Keratinocyte (primary cell): Measurements from ENCODE around the gene HLTF. TPM values are rescaled to one million over a fixed set of nuclear protein-coding genes. Genes with fewer than 3 reads are reported as not detected.

ENCODE experiments used
- DNase-seq: peaks from one replicate; pipeline ENCODE4 v3.0.0-alpha.2; 2011; ENCODE audit warnings: low read depth, missing footprints, low spot score
- FAIRE-seq: peaks from 2 replicates; lab custom pipeline; 2011; peaks lifted over from hg19 to GRCh38; lab: Jason Lieb, UNC
- H2AFZ ChIP-seq: 2 replicates; pipeline ENCODE4 v1.6.0; 2012; ENCODE audit warnings: low read length, control low read depth, inconsistent platforms; ENCODE audit not compliant: control insufficient read depth
- H3K27ac ChIP-seq: 2 replicates; pipeline ENCODE4 v1.5.1; 2011; ENCODE audit warnings: low read length; ENCODE audit not compliant: control insufficient read depth, insufficient read depth
- H3K27me3 ChIP-seq: 3 replicates; pipeline ENCODE4 v1.6.0; 2011; ENCODE audit warnings: low read length; ENCODE audit not compliant: control insufficient read depth, insufficient read depth; ENCODE audit errors: extremely low read depth
- H3K36me3 ChIP-seq, 2 experiments: 2 replicates in 1 of 2; 3 replicates in 1 of 2; pipeline ENCODE4 v1.5.1; 2011; ENCODE audit warnings: low read length in 2 of 2, mild to moderate bottlenecking in 1 of 2; ENCODE audit not compliant: control insufficient read depth in 2 of 2, insufficient read depth in 2 of 2; ENCODE audit errors: extremely low read depth in 1 of 2
- H3K4me1 ChIP-seq: 3 replicates; pipeline ENCODE4 v1.5.1; 2011; ENCODE audit warnings: low read length; ENCODE audit not compliant: control insufficient read depth, insufficient read depth; ENCODE audit errors: extremely low read depth
- H3K4me2 ChIP-seq: 3 replicates; pipeline ENCODE4 v1.6.0; 2011; ENCODE audit warnings: low read depth, low read length; ENCODE audit not compliant: control insufficient read depth, insufficient read depth; ENCODE audit errors: extremely low read depth
- H3K4me3 ChIP-seq, 3 experiments: fragments of 200-600 bp in 1 of 3; sonication (generic) in 1 of 3; 2 replicates in 2 of 3; 3 replicates in 1 of 3; pipeline ENCODE4 v1.5.1; 2011 to 2016; ENCODE audit warnings: low read length in 3 of 3, mild to moderate bottlenecking in 3 of 3, control low read depth in 2 of 3, inconsistent platforms in 1 of 3, low read depth in 1 of 3, mixed read lengths in 1 of 3, mixed run types in 1 of 3, moderate library complexity in 1 of 3; ENCODE audit not compliant: control insufficient read depth in 2 of 3, insufficient read depth in 2 of 3; ENCODE audit errors: extremely low read depth in 1 of 3
- H3K79me2 ChIP-seq: 2 replicates; pipeline ENCODE4 v1.6.0; 2012; ENCODE audit warnings: low read length; ENCODE audit not compliant: control insufficient read depth, insufficient read depth
- H3K9ac ChIP-seq: 3 replicates; pipeline ENCODE4 v1.6.0; 2011; ENCODE audit warnings: low read length; ENCODE audit not compliant: control insufficient read depth, insufficient read depth; ENCODE audit errors: extremely low read depth
- H3K9me1 ChIP-seq: 3 replicates; pipeline ENCODE4 v1.6.0; 2011; ENCODE audit warnings: low read length; ENCODE audit not compliant: control insufficient read depth, insufficient read depth; ENCODE audit errors: extremely low read depth
- H3K9me3 ChIP-seq: 2 replicates; pipeline ENCODE4 v1.5.1; 2012; ENCODE audit warnings: low read depth, low read length; ENCODE audit not compliant: control insufficient read depth
- H4K20me1 ChIP-seq: 3 replicates; pipeline ENCODE4 v1.6.0; 2011; ENCODE audit warnings: low read length; ENCODE audit not compliant: control insufficient read depth, insufficient read depth; ENCODE audit errors: extremely low read depth
- CTCF ChIP-seq, 3 experiments: IDR thresholded peaks in 1 of 3; conservative IDR thresholded peaks in 1 of 3; optimal IDR thresholded peaks in 1 of 3; 2 replicates in 2 of 3; 3 replicates in 1 of 3; pipeline versions ENCODE3 to v1.5.1; 2011; ENCODE audit warnings: low read length in 3 of 3, mild to moderate bottlenecking in 3 of 3, moderate library complexity in 2 of 3, control low read depth in 1 of 3, inconsistent platforms in 1 of 3; ENCODE audit not compliant: insufficient read depth in 2 of 3; ENCODE audit errors: extremely low read depth in 1 of 3
- EZH2 ChIP-seq: IDR thresholded peaks from one replicate; pipeline ENCODE4 v1.6.1; 2012; ENCODE audit warnings: inconsistent platforms, mild to moderate bottlenecking, low read length, moderate library complexity
- dilution Hi-C: fragments of 300-500 bp; cut with MboI; formaldehyde crosslinking; loops from one replicate; pipeline ENCODE4 v1.7.0; 2020; ENCODE audit warnings: low sequenced_read_pairs; ENCODE audit not compliant: extremely low pct_ligation_motif_present
- polyA plus RNA-seq, 5 experiments: library from polyadenylated mRNA; depleted of rRNA in 3 of 5; stranded (reverse) in 3 of 5; stranded (forward) in 1 of 5; unstranded in 1 of 5; fragments of >200 nt; gene quantifications; 1 replicate in 1 of 5; 2 replicates in 3 of 5; 3 replicates in 1 of 5; pipeline versions ENCODE4 v1.2.1 to v1.2.3, GENCODE V29; 2011 to 2012; ENCODE audit warnings: missing spikeins in 2 of 5, low read depth in 1 of 5, low replicate concordance in 1 of 5

Gene HLTF
- polyA plus RNA-seq, 1 donor (not counting 4 experiments of a cell fraction or from before 2014, with no cell fraction given) = 9.1 TPM

DNA sequence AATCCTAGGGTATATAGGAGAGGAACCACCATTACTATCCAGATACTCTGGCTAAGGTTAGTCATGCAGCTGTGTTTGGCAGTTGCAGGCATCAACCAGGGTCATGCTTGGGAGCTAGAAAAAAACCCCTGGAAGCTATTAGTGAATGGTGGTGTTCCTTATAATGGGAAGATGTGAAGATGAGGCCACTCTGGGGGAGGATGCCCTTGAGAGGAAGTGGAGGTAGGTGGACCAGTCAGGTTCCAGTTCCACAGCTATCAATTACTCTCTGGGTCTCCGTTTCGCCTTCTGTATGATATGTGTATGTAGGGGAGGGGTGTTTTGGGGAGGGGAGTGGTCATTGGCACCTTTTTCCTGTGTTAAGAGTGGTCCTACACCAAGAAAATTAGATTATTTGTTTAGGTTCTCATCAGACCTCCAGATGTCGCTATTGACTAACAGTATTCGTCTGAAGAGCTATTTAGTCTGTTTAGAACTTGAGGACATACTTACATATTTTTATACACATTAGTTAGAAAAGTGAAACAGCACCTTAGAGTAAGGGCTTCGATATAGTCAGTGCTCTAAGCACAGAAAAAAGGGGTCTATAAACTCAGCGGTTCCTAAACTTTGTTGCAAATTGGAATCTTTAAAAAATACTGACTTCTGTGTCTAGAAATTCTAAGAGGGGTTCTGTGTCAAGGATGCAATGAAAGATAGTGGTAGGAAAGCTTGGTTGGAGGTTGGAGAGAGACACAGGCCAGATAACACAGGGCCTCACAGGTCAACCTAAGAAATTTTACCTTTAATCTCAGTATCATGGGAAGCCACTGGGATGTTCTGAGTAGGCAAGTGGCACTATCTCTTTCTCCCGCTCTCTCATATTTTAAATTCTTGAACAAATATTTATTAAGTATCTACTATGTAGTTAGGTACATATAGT is 34.0 kb upstream of the HLTF start:
- dilution Hi-C loops = no loop called here
- no peak for FAIRE-seq
- H4K20me1 ChIP-seq = no peaks in the 10 kb centered on the region
- no peaks in the 10 kb centered on the region for H3K4me1 ChIP-seq
- H3K4me2 ChIP-seq = no peak overlapping the region
- H3K27me3 ChIP-seq = no peaks in the 10 kb centered on the region
- H3K9me3 ChIP-seq = no peaks in the 10 kb centered on the region
- no peak overlapping the region for H3K27ac ChIP-seq
- no peak overlapping the region for H2AFZ ChIP-seq
- no peak for DNase-seq
- H3K79me2 ChIP-seq = no peaks in the 10 kb centered on the region
- no peak for TF ChIP-seq EZH2
- TF ChIP-seq CTCF (optimal IDR thresholded peaks at IDR 0.05 in 1 of 3, IDR thresholded peaks at IDR 0.05 in 1 of 3, conservative IDR thresholded peaks at IDR 0.05 in 1 of 3; ENCODE audit: extremely low read depth in 1 of 3, insufficient read depth in 2 of 3, low read length in 3 of 3) = peak in 2 of 3 experiments; percentile 36 to 52
- no peaks in the 10 kb centered on the region for H3K9me1 ChIP-seq
- H3K4me3 ChIP-seq = no peak overlapping the region
- no peak overlapping the region for H3K9ac ChIP-seq
- no peaks in the 10 kb centered on the region for H3K36me3 ChIP-seq

GRCh38 chr3:149119466-149119865 is 33.1 kb upstream of the HLTF start:
- Histone ChIP-seq H4K20me1 (no peaks in the 10 kb centered on the region), H3K9ac (no peak overlapping the region), H3K4me1 (no peaks in the 10 kb centered on the region), H3K9me3 (no peaks in the 10 kb centered on the region), H3K9me1 (no peaks in the 10 kb centered on the region), H3K27ac (no peak overlapping the region), H3K4me3 (no peak overlapping the region), H3K79me2 (no peaks in the 10 kb centered on the region), H3K4me2 (no peak overlapping the region), H3K36me3 (no peaks in the 10 kb centered on the region), H3K27me3 (no peaks in the 10 kb centered on the region), H2AFZ (no peak overlapping the region)
- FAIRE-seq (no peak), DNase-seq (no peak)
- no peak for TF ChIP-seq CTCF (optimal IDR thresholded peaks at IDR 0.05 in 1 of 3, IDR thresholded peaks at IDR 0.05 in 1 of 3, conservative IDR thresholded peaks at IDR 0.05 in 1 of 3; ENCODE audit: extremely low read depth in 1 of 3, insufficient read depth in 2 of 3, low read length in 3 of 3)
- TF ChIP-seq EZH2 = no peak
- dilution Hi-C loops = no loop called here
